PC-9 (cell line): ENCODE results near the gene MRM2.

Experiments
- EZH2 ChIP-seq: fragments of 200-600 bp; sonication (generic); IDR thresholded peaks from 2 replicates; pipeline ENCODE4 v1.8.0; 2017; ENCODE audit warnings: antibody characterized with exemption, low read depth
- TF ChIP-seq, protein P1 (sequence below): fragments of 200-600 bp; sonication (generic); conservative IDR thresholded peaks from 2 replicates; pipeline ENCODE4 v1.6.1; 2017; ENCODE audit warnings: mixed run types, antibody characterized with exemption, mild to moderate bottlenecking, moderate library complexity

- no peak for TF ChIP-seq EZH2
- TF ChIP-seq, protein P1, sequence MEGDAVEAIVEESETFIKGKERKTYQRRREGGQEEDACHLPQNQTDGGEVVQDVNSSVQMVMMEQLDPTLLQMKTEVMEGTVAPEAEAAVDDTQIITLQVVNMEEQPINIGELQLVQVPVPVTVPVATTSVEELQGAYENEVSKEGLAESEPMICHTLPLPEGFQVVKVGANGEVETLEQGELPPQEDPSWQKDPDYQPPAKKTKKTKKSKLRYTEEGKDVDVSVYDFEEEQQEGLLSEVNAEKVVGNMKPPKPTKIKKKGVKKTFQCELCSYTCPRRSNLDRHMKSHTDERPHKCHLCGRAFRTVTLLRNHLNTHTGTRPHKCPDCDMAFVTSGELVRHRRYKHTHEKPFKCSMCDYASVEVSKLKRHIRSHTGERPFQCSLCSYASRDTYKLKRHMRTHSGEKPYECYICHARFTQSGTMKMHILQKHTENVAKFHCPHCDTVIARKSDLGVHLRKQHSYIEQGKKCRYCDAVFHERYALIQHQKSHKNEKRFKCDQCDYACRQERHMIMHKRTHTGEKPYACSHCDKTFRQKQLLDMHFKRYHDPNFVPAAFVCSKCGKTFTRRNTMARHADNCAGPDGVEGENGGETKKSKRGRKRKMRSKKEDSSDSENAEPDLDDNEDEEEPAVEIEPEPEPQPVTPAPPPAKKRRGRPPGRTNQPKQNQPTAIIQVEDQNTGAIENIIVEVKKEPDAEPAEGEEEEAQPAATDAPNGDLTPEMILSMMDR: no peak
Observed at GRCh38 chr7:2257651-2258050, 15.6 kb upstream of the MRM2 start.
